Measurements from ENCODE around the gene MAPK10.

Gene MAPK10

DNA sequence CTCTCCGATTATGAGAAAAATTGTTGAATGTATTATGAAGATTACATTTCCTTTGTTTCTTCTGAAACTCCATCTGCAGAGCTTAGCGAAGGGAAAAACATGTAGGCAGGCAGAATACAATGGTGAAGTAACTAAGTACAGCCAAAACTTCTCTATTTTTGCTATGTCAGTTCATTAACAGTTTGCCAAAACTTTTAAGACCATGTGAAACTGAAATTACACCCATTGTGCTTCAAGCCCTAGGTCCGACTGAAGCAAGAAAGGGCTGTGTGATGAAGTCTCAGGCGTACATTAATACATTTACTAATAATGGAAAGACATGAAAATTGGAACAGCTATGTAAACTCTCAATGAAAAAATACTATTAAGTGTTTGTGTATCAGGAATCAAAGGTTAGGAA, 398.0 kb downstream of the MAPK10 start:
- DNase-seq, result no peak

DNA sequence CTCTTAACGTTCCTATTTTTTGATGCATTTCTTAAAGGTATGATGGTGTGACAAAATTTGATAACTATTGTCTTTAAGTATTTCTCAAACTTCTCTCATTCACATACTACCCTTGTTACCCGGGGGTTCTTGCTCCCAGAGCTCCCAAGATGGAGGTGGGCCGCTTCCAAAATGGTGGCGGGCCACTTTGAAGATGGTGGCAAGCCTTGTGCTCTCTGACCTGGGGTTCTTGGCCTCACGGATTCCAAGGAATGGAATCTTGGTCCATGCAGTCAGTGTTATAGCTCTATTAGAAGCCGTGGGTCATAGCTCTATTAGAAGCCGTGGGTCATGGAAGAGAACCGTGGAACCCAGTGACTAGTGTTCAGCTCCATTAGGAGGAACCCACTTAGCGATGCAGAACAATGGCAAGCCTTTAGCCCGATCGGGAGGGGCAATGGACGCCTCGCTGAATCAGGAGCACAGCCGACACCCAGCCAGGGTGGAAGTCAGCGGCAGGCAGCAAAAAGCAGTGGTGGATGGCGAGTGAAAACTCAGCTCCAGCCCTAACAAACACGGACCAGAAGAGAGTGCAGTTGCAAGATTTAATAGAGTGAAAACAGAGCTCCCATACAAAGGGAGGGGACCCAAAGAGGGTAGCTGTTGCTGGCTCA, 403.4 kb downstream of the MAPK10 start:
- no peak for DNase-seq

DNA sequence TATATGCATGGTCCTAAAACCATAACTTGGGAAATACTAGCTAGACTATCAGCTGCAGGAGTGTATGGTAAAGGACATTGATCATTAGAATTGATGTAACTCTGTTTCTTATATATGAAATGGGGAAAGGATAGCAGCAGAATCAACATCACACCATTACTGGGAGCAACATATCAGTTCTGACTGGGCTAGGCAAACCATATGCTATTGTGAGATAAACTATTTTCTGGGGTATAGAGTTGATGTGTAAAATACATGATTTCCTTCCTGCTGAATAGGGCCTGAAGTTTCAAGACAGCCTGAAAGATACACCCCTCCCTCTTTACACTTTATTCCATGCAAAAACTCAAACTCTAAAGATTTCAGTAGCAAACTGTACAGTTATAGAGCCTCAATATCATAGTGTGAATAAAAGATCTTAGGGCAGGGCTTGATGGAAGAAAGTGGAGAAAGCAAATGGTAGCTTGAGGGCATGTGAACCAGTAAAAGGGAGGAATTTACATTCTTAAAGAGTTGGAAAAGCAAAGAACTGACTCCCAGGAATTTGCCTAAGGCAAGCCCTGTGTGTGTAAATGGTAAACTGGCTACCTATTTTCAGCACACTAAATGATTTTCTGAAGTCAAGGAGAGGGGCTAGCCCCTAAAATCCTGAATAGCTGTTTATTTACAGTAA, 404.1 kb downstream of the MAPK10 start:
- DNase-seq, result no peak

GRCh38 chr4:85953651-85954018, 406.2 kb downstream of the MAPK10 start:
- no peak for DNase-seq

GRCh38 chr4:85952972-85953650, 406.7 kb downstream of the MAPK10 start:
- no peak for DNase-seq

GRCh38 chr4:85952528-85952927, 407.3 kb downstream of the MAPK10 start:
- no peak for DNase-seq

- DNase-seq, result no peak
Measured at GRCh38 chr4:85951099-85951498, 408.8 kb downstream of the MAPK10 start.

GRCh38 chr4:85946821-85947220, 413.0 kb downstream of the MAPK10 start:
- no peak for DNase-seq

- DNase-seq, result no peak
Measured at GRCh38 chr4:85942107-85942506, 417.7 kb downstream of the MAPK10 start.

GRCh38 chr4:85940151-85940550, 419.7 kb downstream of the MAPK10 start:
- no peak for DNase-seq

Data from CD4-positive, alpha-beta T cell treated with Interleukin-10 for 1 hour (primary cell).